ENCODE measurements around the gene GPR183.

- no peak for TF ChIP-seq CTCF (IDR thresholded peaks at IDR 0.05; ENCODE audit: insufficient read depth, low read length, poor library complexity, severe bottlenecking)
- TF ChIP-seq EZH2phosphoT487 (conservative IDR thresholded peaks at IDR 0.05; ENCODE audit: low read length), result no peak
Observed at GRCh38 chr13:99273128-99273527, 34.1 kb downstream of the GPR183 start.
